Endothelial cell of umbilical vein (primary cell): ENCODE results near the gene CD300LB. TPM values are rescaled to one million over a fixed set of nuclear protein-coding genes. Genes with fewer than 3 reads are reported as not detected.

Source experiments
- BruUV-seq: library from RNA; stranded (reverse); fragments of 400-500 nt; replicated peaks from 2 replicates; lab custom pipeline; 2021; lab: Mats Ljungman, UMichigan
- CTCF ChIA-PET: fragments of 300-600, 350-600 bp; sonication (Branson Sonifier 250); formaldehyde crosslinking; loops from one replicate; lab custom pipeline; 2021; ENCODE audit warnings: antibody characterized with exemption, inconsistent platforms; lab: Charles Lee
- POLR2A ChIA-PET: fragments of 300-600, 350-600 bp; sonication (Branson Sonifier 250); formaldehyde crosslinking; loops from one replicate; lab custom pipeline; 2021; ENCODE audit warnings: antibody characterized with exemption, inconsistent platforms; lab: Charles Lee
- DNase-seq: peaks from one replicate; pipeline ENCODE4 v3.0.0-alpha.2; 2011; ENCODE audit warnings: low read depth, low spot score
- FAIRE-seq: peaks from 2 replicates; lab custom pipeline; 2011; peaks lifted over from hg19 to GRCh38; lab: Jason Lieb, UNC
- H2AFZ ChIP-seq: 2 replicates; pipeline ENCODE4 v1.6.0; 2012; ENCODE audit warnings: low read depth, low read length, control low read depth, inconsistent platforms
- H3K27ac ChIP-seq: 2 replicates; pipeline ENCODE4 v1.5.1; 2011; ENCODE audit warnings: low read depth, mild to moderate bottlenecking, control low read depth, low read length, moderate library complexity; ENCODE audit not compliant: insufficient read depth
- H3K27me3 ChIP-seq, 2 experiments: 2 replicates each; pipeline versions ENCODE4 v1.6.0 to v1.6.1; 2011; ENCODE audit warnings: low read length in 2 of 2, mixed read lengths in 1 of 2; ENCODE audit not compliant: control insufficient read depth in 2 of 2, insufficient read depth in 2 of 2
- H3K36me3 ChIP-seq, 2 experiments: 2 replicates in 1 of 2; 3 replicates in 1 of 2; pipeline ENCODE4 v1.5.1; 2011; ENCODE audit warnings: low read length in 2 of 2, mild to moderate bottlenecking in 1 of 2, moderate library complexity in 1 of 2; ENCODE audit not compliant: control insufficient read depth in 2 of 2, insufficient read depth in 2 of 2; ENCODE audit errors: extremely low read depth in 1 of 2
- H3K4me1 ChIP-seq: 3 replicates; pipeline ENCODE4 v1.5.1; 2011; ENCODE audit warnings: mild to moderate bottlenecking, low read length; ENCODE audit not compliant: control insufficient read depth, insufficient read depth; ENCODE audit errors: extremely low read depth
- H3K4me2 ChIP-seq: 2 replicates; pipeline ENCODE4 v1.6.1; 2011; ENCODE audit warnings: low read length, control low read depth, mixed read lengths; ENCODE audit not compliant: insufficient read depth
- H3K4me3 ChIP-seq, 3 experiments: fragments of 200-600 bp in 1 of 3; sonication (generic), shearing (Covaris generic) in 1 of 3; replicated peaks in 1 of 3; 2 replicates each; pipeline ENCODE4 v1.5.1; 2011 to 2016; ENCODE audit warnings: control low read depth in 3 of 3, low read length in 3 of 3, mild to moderate bottlenecking in 2 of 3, inconsistent platforms in 1 of 3, low read depth in 1 of 3, moderate library complexity in 1 of 3; ENCODE audit not compliant: insufficient read depth in 1 of 3
- H3K79me2 ChIP-seq: 2 replicates; pipeline ENCODE4 v1.6.0; 2012; ENCODE audit warnings: low read length, inconsistent platforms; ENCODE audit not compliant: control insufficient read depth, insufficient read depth
- H3K9ac ChIP-seq: replicated peaks from 2 replicates; pipeline ENCODE3; 2011; ENCODE audit warnings: low read length, control low read depth; ENCODE audit not compliant: insufficient read depth; ENCODE audit errors: extremely low read depth
- H3K9me1 ChIP-seq: replicated peaks from 3 replicates; pipeline ENCODE4 v1.6.0; 2011; ENCODE audit warnings: mild to moderate bottlenecking, low read length; ENCODE audit not compliant: control insufficient read depth, insufficient read depth; ENCODE audit errors: extremely low read depth
- H3K9me3 ChIP-seq: replicated peaks from 2 replicates; pipeline ENCODE4 v1.5.1; 2012; ENCODE audit warnings: low read length, inconsistent platforms; ENCODE audit not compliant: control insufficient read depth, insufficient read depth
- H4K20me1 ChIP-seq: replicated peaks from 2 replicates; pipeline ENCODE3; 2011; ENCODE audit warnings: mild to moderate bottlenecking, low read length; ENCODE audit not compliant: control insufficient read depth, insufficient read depth; ENCODE audit errors: extremely low read depth
- CTCF ChIP-seq, 2 donors: IDR thresholded peaks; 1 replicate in 1 of 2; 2 replicates in 1 of 2; pipeline ENCODE4 v1.5.1; 2011; ENCODE audit warnings: low read length in 2 of 2, mild to moderate bottlenecking in 2 of 2, moderate library complexity in 2 of 2, control low read depth in 1 of 2, inconsistent platforms in 1 of 2, low read depth in 1 of 2; ENCODE audit not compliant: insufficient read depth in 1 of 2; ENCODE audit errors: extremely low read depth in 1 of 2
- EZH2 ChIP-seq: IDR thresholded peaks from 2 replicates; pipeline ENCODE4 v1.6.1; 2012; ENCODE audit warnings: borderline replicate concordance, low read depth, mild to moderate bottlenecking, moderate library complexity, low read length, inconsistent platforms; ENCODE audit not compliant: severe bottlenecking
- FOS ChIP-seq: IDR thresholded peaks from 2 replicates; pipeline ENCODE4 v1.6.1; 2011; ENCODE audit warnings: mild to moderate bottlenecking, low read length, moderate library complexity, borderline replicate concordance; ENCODE audit not compliant: insufficient read depth
- GATA2 ChIP-seq: IDR thresholded peaks from 2 replicates; pipeline ENCODE4 v1.7.0; 2011; ENCODE audit warnings: low read depth, mild to moderate bottlenecking, moderate library complexity, mixed read lengths, low read length; ENCODE audit not compliant: insufficient read length, insufficient read depth
- JUN ChIP-seq: IDR thresholded peaks from 2 replicates; pipeline ENCODE4 v1.6.1; 2011; ENCODE audit warnings: borderline replicate concordance, low read depth; ENCODE audit not compliant: insufficient read length, insufficient read depth
- MAX ChIP-seq: IDR thresholded peaks from 2 replicates; pipeline ENCODE4 v1.6.1; 2011; ENCODE audit not compliant: insufficient read depth, insufficient read length
- MYC ChIP-seq: IDR thresholded peaks from one replicate; pipeline ENCODE4 v1.6.1; 2011; ENCODE audit warnings: mild to moderate bottlenecking, low read depth, low read length
- POLR2A ChIP-seq: IDR thresholded peaks from 2 replicates; pipeline ENCODE4 v1.6.1; 2012; ENCODE audit warnings: low read depth, mild to moderate bottlenecking, control low read depth, low read length
- POLR2AphosphoS5 ChIP-seq: IDR thresholded peaks from 2 replicates; pipeline ENCODE4 v1.6.1; 2012; ENCODE audit warnings: low read depth, mild to moderate bottlenecking, control low read depth, low read length, moderate library complexity; ENCODE audit not compliant: insufficient read depth
- dilution Hi-C: fragments of 300-500 bp; cut with MboI; formaldehyde crosslinking; loops from one replicate; pipeline ENCODE4 v1.15.0; 2019; ENCODE audit warnings: low sequenced_read_pairs; ENCODE audit not compliant: extremely low pct_ligation_motif_present
- intact Hi-C: fragments of 100-400 bp; cut with micrococcal nuclease; formaldehyde crosslinking; loops from one replicate; pipeline ENCODE4 v1.10.0; 2022
- polyA plus RNA-seq, 4 experiments: library from polyadenylated mRNA; depleted of rRNA in 3 of 4; stranded (reverse) in 3 of 4; unstranded in 1 of 4; fragments of >200 nt; gene quantifications; 2 replicates each; pipeline versions ENCODE4 v1.2.1 to v1.2.3, GENCODE V29; 2011 to 2012; ENCODE audit warnings: missing spikeins in 1 of 4
- total RNA-seq: library from RNA; stranded (reverse); gene quantifications from 2 replicates; pipeline ENCODE4 v1.2.3, GENCODE V29; 2021

Gene CD300LB
- total and polyA plus RNA-seq, 2 donors (not counting 3 experiments of a cell fraction or from before 2014, with no cell fraction given), result not detected

- Histone ChIP-seq H3K79me2 (no peaks in the 10 kb centered on the region), H2AFZ (no peak overlapping the region), H3K27ac (no peak overlapping the region), H3K4me3 (no peak overlapping the region), H4K20me1 (no peaks in the 10 kb centered on the region), H3K9me1 (no peaks in the 10 kb centered on the region), H3K9me3 (no peaks in the 10 kb centered on the region), H3K36me3 (no peaks in the 10 kb centered on the region), H3K4me1 (no peaks in the 10 kb centered on the region), H3K27me3 (no peaks in the 10 kb centered on the region), H3K4me2 (no peak overlapping the region), H3K9ac (no peak overlapping the region)
- intact Hi-C loops, result no loop called here
- BruUV-seq, result no TSS peak
- TF ChIP-seq POLR2A (no peak), JUN (no peak), POLR2AphosphoS5 (no peak), MAX (no peak)
- ChIA-PET POLR2A (no interaction called here), CTCF (interaction anchor here (1.5 kb wide), 1 partner anchor 117 kb away, joined by 4 read pairs; no protein-coding TSS in a partner anchor)
- FAIRE-seq (no peak), DNase-seq (no peak)
- dilution Hi-C loops, result no loop called here
These were observed 46.1 kb downstream of the CD300LB start for GRCh38 chr17:74485022-74485743.

- no peak for TF ChIP-seq FOS
- TF ChIP-seq MAX, result no peak
- no peak for TF ChIP-seq GATA2
- TF ChIP-seq CTCF (IDR thresholded peaks at IDR 0.05; ENCODE audit: extremely low read depth in 1 of 2, insufficient read depth in 1 of 2, low read depth in 1 of 2, low read length in 2 of 2), result no peak
- no peak for TF ChIP-seq POLR2A
- no peak for TF ChIP-seq MYC
- TF ChIP-seq EZH2, result no peak
- TF ChIP-seq JUN, result no peak
- no peak for TF ChIP-seq POLR2AphosphoS5
These were observed 47.2 kb downstream of the CD300LB start for GRCh38 chr17:74484066-74484465.

More at GRCh38 chr17:74484066-74484465, 47.2 kb downstream of the CD300LB start:
- FAIRE-seq, result no peak
- H3K9me1 ChIP-seq, result no peaks in the 10 kb centered on the region
- H3K36me3 ChIP-seq, result no peaks in the 10 kb centered on the region
- H3K4me3 ChIP-seq, result no peak overlapping the region
- H3K27ac ChIP-seq, result no peak overlapping the region
- no peak overlapping the region for H2AFZ ChIP-seq
- no peaks in the 10 kb centered on the region for H3K79me2 ChIP-seq
- dilution Hi-C loops, result no loop called here
- no peak overlapping the region for H3K4me2 ChIP-seq
- intact Hi-C loops, result no loop called here
- H3K9ac ChIP-seq, result no peak overlapping the region
- H3K27me3 ChIP-seq, result no peaks in the 10 kb centered on the region
- BruUV-seq, result no TSS peak
- H3K4me1 ChIP-seq, result no peaks in the 10 kb centered on the region
- H4K20me1 ChIP-seq, result no peaks in the 10 kb centered on the region
- DNase-seq, result no peak
- CTCF ChIA-PET, result interaction anchor here (0.6 to 1.5 kb wide), 3 partner anchors 105 to 179 kb away, joined by 4 read pairs; no protein-coding TSS in a partner anchor
- POLR2A ChIA-PET, result interaction anchor here (0.6 kb wide), 1 partner anchor 15 kb away, joined by 4 read pairs; no protein-coding TSS in a partner anchor
- H3K9me3 ChIP-seq, result no peaks in the 10 kb centered on the region
